ENCODE measurements around the gene COA4. TPM values are rescaled to one million over a fixed set of nuclear protein-coding genes. Genes with fewer than 3 reads are reported as not detected.

Gene COA4
- total RNA-seq, 1 experiment from 2014 or later, result 367 TPM

Other genes with a start within 250 kb of the COA4 start
- 4.6 and 10.6 TPM in 2 replicates for gene PLEKHB1, start 230.3 kb downstream of the COA4 start, total RNA-seq (2014; rRNA removed)
- 97.9 and 109 TPM in 2 replicates for gene RAB6A, start 115.8 kb downstream of the COA4 start, total RNA-seq (2014; rRNA removed)
- 48.0 and 80.8 TPM in 2 replicates for gene MRPL48, start 89.0 kb downstream of the COA4 start, total RNA-seq (2014; rRNA removed)
- 13.3 and 19.5 TPM in 2 replicates for gene PAAF1, start 153 bp upstream of the COA4 start, total RNA-seq (2014; rRNA removed)
- gene DNAJB13, start 74.2 kb upstream of the COA4 start, total RNA-seq (2014; rRNA removed), result 0.29 and 0.46 TPM in 2 replicates
- 6.4 and 11.9 TPM in 2 replicates for gene UCP2, start 106.0 kb upstream of the COA4 start, total RNA-seq (2014; rRNA removed)
- 1.2 and 1.8 TPM in 2 replicates for gene UCP3, start 132.2 kb upstream of the COA4 start, total RNA-seq (2014; rRNA removed)

All from PC-3 (cell line).